Endothelial cell of umbilical vein (primary cell): ENCODE data around the gene TAF4B. TPM values are rescaled to one million over a fixed set of nuclear protein-coding genes. Genes with fewer than 3 reads are reported as not detected.

Experiments used
- BruUV-seq: library from RNA; stranded (reverse); fragments of 400-500 nt; replicated peaks from 2 replicates; lab custom pipeline; 2021; lab: Mats Ljungman, UMichigan
- CTCF ChIA-PET: fragments of 300-600, 350-600 bp; sonication (Branson Sonifier 250); formaldehyde crosslinking; loops from one replicate; lab custom pipeline; 2021; ENCODE audit warnings: antibody characterized with exemption, inconsistent platforms; lab: Charles Lee
- POLR2A ChIA-PET: fragments of 300-600, 350-600 bp; sonication (Branson Sonifier 250); formaldehyde crosslinking; loops from one replicate; lab custom pipeline; 2021; ENCODE audit warnings: antibody characterized with exemption, inconsistent platforms; lab: Charles Lee
- DNase-seq: peaks from one replicate; pipeline ENCODE4 v3.0.0-alpha.2; 2011; ENCODE audit warnings: low read depth, low spot score
- FAIRE-seq: peaks from 2 replicates; lab custom pipeline; 2011; peaks lifted over from hg19 to GRCh38; lab: Jason Lieb, UNC
- H2AFZ ChIP-seq: 2 replicates; pipeline ENCODE4 v1.6.0; 2012; ENCODE audit warnings: low read depth, low read length, control low read depth, inconsistent platforms
- H3K27ac ChIP-seq: 2 replicates; pipeline ENCODE4 v1.5.1; 2011; ENCODE audit warnings: low read depth, mild to moderate bottlenecking, control low read depth, low read length, moderate library complexity; ENCODE audit not compliant: insufficient read depth
- H3K27me3 ChIP-seq, 2 experiments: 2 replicates each; pipeline versions ENCODE4 v1.6.0 to v1.6.1; 2011; ENCODE audit warnings: low read length in 2 of 2, mixed read lengths in 1 of 2; ENCODE audit not compliant: control insufficient read depth in 2 of 2, insufficient read depth in 2 of 2
- H3K36me3 ChIP-seq, 2 experiments: 2 replicates in 1 of 2; 3 replicates in 1 of 2; pipeline ENCODE4 v1.5.1; 2011; ENCODE audit warnings: low read length in 2 of 2, mild to moderate bottlenecking in 1 of 2, moderate library complexity in 1 of 2; ENCODE audit not compliant: control insufficient read depth in 2 of 2, insufficient read depth in 2 of 2; ENCODE audit errors: extremely low read depth in 1 of 2
- H3K4me1 ChIP-seq: 3 replicates; pipeline ENCODE4 v1.5.1; 2011; ENCODE audit warnings: mild to moderate bottlenecking, low read length; ENCODE audit not compliant: control insufficient read depth, insufficient read depth; ENCODE audit errors: extremely low read depth
- H3K4me2 ChIP-seq: 2 replicates; pipeline ENCODE4 v1.6.1; 2011; ENCODE audit warnings: low read length, control low read depth, mixed read lengths; ENCODE audit not compliant: insufficient read depth
- H3K4me3 ChIP-seq, 3 experiments: fragments of 200-600 bp in 1 of 3; sonication (generic), shearing (Covaris generic) in 1 of 3; replicated peaks in 1 of 3; 2 replicates each; pipeline ENCODE4 v1.5.1; 2011 to 2016; ENCODE audit warnings: control low read depth in 3 of 3, low read length in 3 of 3, mild to moderate bottlenecking in 2 of 3, inconsistent platforms in 1 of 3, low read depth in 1 of 3, moderate library complexity in 1 of 3; ENCODE audit not compliant: insufficient read depth in 1 of 3
- H3K79me2 ChIP-seq: 2 replicates; pipeline ENCODE4 v1.6.0; 2012; ENCODE audit warnings: low read length, inconsistent platforms; ENCODE audit not compliant: control insufficient read depth, insufficient read depth
- H3K9ac ChIP-seq: replicated peaks from 2 replicates; pipeline ENCODE3; 2011; ENCODE audit warnings: low read length, control low read depth; ENCODE audit not compliant: insufficient read depth; ENCODE audit errors: extremely low read depth
- H3K9me1 ChIP-seq: replicated peaks from 3 replicates; pipeline ENCODE4 v1.6.0; 2011; ENCODE audit warnings: mild to moderate bottlenecking, low read length; ENCODE audit not compliant: control insufficient read depth, insufficient read depth; ENCODE audit errors: extremely low read depth
- H3K9me3 ChIP-seq: replicated peaks from 2 replicates; pipeline ENCODE4 v1.5.1; 2012; ENCODE audit warnings: low read length, inconsistent platforms; ENCODE audit not compliant: control insufficient read depth, insufficient read depth
- H4K20me1 ChIP-seq: replicated peaks from 2 replicates; pipeline ENCODE3; 2011; ENCODE audit warnings: mild to moderate bottlenecking, low read length; ENCODE audit not compliant: control insufficient read depth, insufficient read depth; ENCODE audit errors: extremely low read depth
- EZH2 ChIP-seq: IDR thresholded peaks from 2 replicates; pipeline ENCODE4 v1.6.1; 2012; ENCODE audit warnings: borderline replicate concordance, low read depth, mild to moderate bottlenecking, moderate library complexity, low read length, inconsistent platforms; ENCODE audit not compliant: severe bottlenecking
- FOS ChIP-seq: IDR thresholded peaks from 2 replicates; pipeline ENCODE4 v1.6.1; 2011; ENCODE audit warnings: mild to moderate bottlenecking, low read length, moderate library complexity, borderline replicate concordance; ENCODE audit not compliant: insufficient read depth
- GATA2 ChIP-seq: IDR thresholded peaks from 2 replicates; pipeline ENCODE4 v1.7.0; 2011; ENCODE audit warnings: low read depth, mild to moderate bottlenecking, moderate library complexity, mixed read lengths, low read length; ENCODE audit not compliant: insufficient read length, insufficient read depth
- JUN ChIP-seq: IDR thresholded peaks from 2 replicates; pipeline ENCODE4 v1.6.1; 2011; ENCODE audit warnings: borderline replicate concordance, low read depth; ENCODE audit not compliant: insufficient read length, insufficient read depth
- MYC ChIP-seq: IDR thresholded peaks from one replicate; pipeline ENCODE4 v1.6.1; 2011; ENCODE audit warnings: mild to moderate bottlenecking, low read depth, low read length
- POLR2A ChIP-seq: IDR thresholded peaks from 2 replicates; pipeline ENCODE4 v1.6.1; 2012; ENCODE audit warnings: low read depth, mild to moderate bottlenecking, control low read depth, low read length
- POLR2AphosphoS5 ChIP-seq: IDR thresholded peaks from 2 replicates; pipeline ENCODE4 v1.6.1; 2012; ENCODE audit warnings: low read depth, mild to moderate bottlenecking, control low read depth, low read length, moderate library complexity; ENCODE audit not compliant: insufficient read depth
- dilution Hi-C: fragments of 300-500 bp; cut with MboI; formaldehyde crosslinking; loops from one replicate; pipeline ENCODE4 v1.15.0; 2019; ENCODE audit warnings: low sequenced_read_pairs; ENCODE audit not compliant: extremely low pct_ligation_motif_present
- intact Hi-C: fragments of 100-400 bp; cut with micrococcal nuclease; formaldehyde crosslinking; loops from one replicate; pipeline ENCODE4 v1.10.0; 2022
- polyA plus RNA-seq, 4 experiments: library from polyadenylated mRNA; depleted of rRNA in 3 of 4; stranded (reverse) in 3 of 4; unstranded in 1 of 4; fragments of >200 nt; gene quantifications; 2 replicates each; pipeline versions ENCODE4 v1.2.1 to v1.2.3, GENCODE V29; 2011 to 2012; ENCODE audit warnings: missing spikeins in 1 of 4
- total RNA-seq: library from RNA; stranded (reverse); gene quantifications from 2 replicates; pipeline ENCODE4 v1.2.3, GENCODE V29; 2021
- TF ChIP-seq, protein P1 (sequence below), 2 donors: IDR thresholded peaks; 1 replicate in 1 of 2; 2 replicates in 1 of 2; pipeline ENCODE4 v1.5.1; 2011; ENCODE audit warnings: low read length in 2 of 2, mild to moderate bottlenecking in 2 of 2, moderate library complexity in 2 of 2, control low read depth in 1 of 2, inconsistent platforms in 1 of 2, low read depth in 1 of 2; ENCODE audit not compliant: insufficient read depth in 1 of 2; ENCODE audit errors: extremely low read depth in 1 of 2
- TF ChIP-seq, protein P2 (sequence below): IDR thresholded peaks from 2 replicates; pipeline ENCODE4 v1.6.1; 2011; ENCODE audit not compliant: insufficient read depth, insufficient read length

TAF4B gene
- total and polyA plus RNA-seq, 2 donors (not counting 3 experiments of a cell fraction or from before 2014, with no cell fraction given), result 0.47 to 2.0 TPM

DNA sequence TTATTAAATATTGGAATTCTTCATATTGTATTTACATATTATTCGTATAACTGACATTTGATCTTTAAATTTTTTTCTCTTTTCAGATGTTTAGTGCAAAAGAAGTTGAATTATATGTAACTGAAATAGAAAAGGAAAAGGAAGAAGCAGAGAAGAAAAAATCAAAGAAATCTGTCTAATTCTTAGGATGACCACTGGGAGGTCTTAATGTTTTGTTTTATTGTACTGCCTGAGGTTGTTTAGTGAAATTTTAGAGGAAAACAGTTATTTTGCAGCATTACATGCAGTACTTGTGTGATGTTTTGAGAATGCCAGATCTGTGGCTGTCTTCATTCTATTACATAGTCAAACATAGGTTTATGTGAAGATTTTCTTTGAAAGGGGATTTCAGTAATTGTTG is 34.0 kb upstream of the TAF4B start:
- no peak for TF ChIP-seq POLR2AphosphoS5
- TF ChIP-seq POLR2A, result no peak
- TF ChIP-seq MYC, result no peak
- TF ChIP-seq, protein P1, sequence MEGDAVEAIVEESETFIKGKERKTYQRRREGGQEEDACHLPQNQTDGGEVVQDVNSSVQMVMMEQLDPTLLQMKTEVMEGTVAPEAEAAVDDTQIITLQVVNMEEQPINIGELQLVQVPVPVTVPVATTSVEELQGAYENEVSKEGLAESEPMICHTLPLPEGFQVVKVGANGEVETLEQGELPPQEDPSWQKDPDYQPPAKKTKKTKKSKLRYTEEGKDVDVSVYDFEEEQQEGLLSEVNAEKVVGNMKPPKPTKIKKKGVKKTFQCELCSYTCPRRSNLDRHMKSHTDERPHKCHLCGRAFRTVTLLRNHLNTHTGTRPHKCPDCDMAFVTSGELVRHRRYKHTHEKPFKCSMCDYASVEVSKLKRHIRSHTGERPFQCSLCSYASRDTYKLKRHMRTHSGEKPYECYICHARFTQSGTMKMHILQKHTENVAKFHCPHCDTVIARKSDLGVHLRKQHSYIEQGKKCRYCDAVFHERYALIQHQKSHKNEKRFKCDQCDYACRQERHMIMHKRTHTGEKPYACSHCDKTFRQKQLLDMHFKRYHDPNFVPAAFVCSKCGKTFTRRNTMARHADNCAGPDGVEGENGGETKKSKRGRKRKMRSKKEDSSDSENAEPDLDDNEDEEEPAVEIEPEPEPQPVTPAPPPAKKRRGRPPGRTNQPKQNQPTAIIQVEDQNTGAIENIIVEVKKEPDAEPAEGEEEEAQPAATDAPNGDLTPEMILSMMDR (IDR thresholded peaks at IDR 0.05; ENCODE audit: extremely low read depth in 1 of 2, insufficient read depth in 1 of 2, low read depth in 1 of 2, low read length in 2 of 2), result no peak
- no peak for TF ChIP-seq FOS
- no peak for TF ChIP-seq JUN
- no peak for TF ChIP-seq GATA2
- TF ChIP-seq, protein P2, sequence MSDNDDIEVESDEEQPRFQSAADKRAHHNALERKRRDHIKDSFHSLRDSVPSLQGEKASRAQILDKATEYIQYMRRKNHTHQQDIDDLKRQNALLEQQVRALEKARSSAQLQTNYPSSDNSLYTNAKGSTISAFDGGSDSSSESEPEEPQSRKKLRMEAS, result no peak
- TF ChIP-seq EZH2, result no peak
- Histone ChIP-seq H3K27me3 (no peaks in the 10 kb centered on the region), H3K27ac (no peak overlapping the region), H2AFZ (no peak overlapping the region), H3K79me2 (no peaks in the 10 kb centered on the region), H4K20me1 (no peaks in the 10 kb centered on the region), H3K4me2 (no peak overlapping the region), H3K9me1 (no peaks in the 10 kb centered on the region), H3K4me1 (no peaks in the 10 kb centered on the region), H3K36me3 (no peaks in the 10 kb centered on the region), H3K9me3 (no peaks in the 10 kb centered on the region), H3K4me3 (no peak overlapping the region), H3K9ac (no peak overlapping the region)
- DNase-seq, result no peak
- no peak for FAIRE-seq
- dilution Hi-C loops (no loop called here), intact Hi-C loops (no loop called here)
- CTCF ChIA-PET, result no interaction called here
- POLR2A ChIA-PET, result no interaction called here
- BruUV-seq, result no TSS peak
